GM21825 (cell line): ENCODE measurements around the gene PLEKHA6.

Experiments used
- ATAC-seq: cut with Tn5 transposase; IDR thresholded peaks from one replicate; pipeline ENCODE4 v1.9.1; 2021; ENCODE audit warnings: mild to moderate bottlenecking, moderate library complexity; ENCODE audit not compliant: unreplicated experiment

The PLEKHA6 gene

GRCh38 chr1:204382714-204383083 is 23.0 kb upstream of the PLEKHA6 start:
- ATAC-seq = no peak

- no peak for ATAC-seq
These were observed 20.6 kb upstream of the PLEKHA6 start for GRCh38 chr1:204380293-204380831.

- no peak for ATAC-seq
These were observed 18.3 kb upstream of the PLEKHA6 start for GRCh38 chr1:204377800-204378668.

GRCh38 chr1:204376919-204377799 is 17.4 kb upstream of the PLEKHA6 start:
- ATAC-seq = no peak

- no peak for ATAC-seq
These were observed 16.7 kb upstream of the PLEKHA6 start for GRCh38 chr1:204376465-204376864.

GRCh38 chr1:204373911-204374310 is 14.2 kb upstream of the PLEKHA6 start:
- ATAC-seq = no peak

- no peak for ATAC-seq
These were observed 10.4 kb upstream of the PLEKHA6 start for GRCh38 chr1:204370176-204370575.

GRCh38 chr1:204368996-204369726 is 9.4 kb upstream of the PLEKHA6 start:
- no peak for ATAC-seq

GRCh38 chr1:204367956-204368355 is 8.2 kb upstream of the PLEKHA6 start:
- ATAC-seq = no peak

- no peak for ATAC-seq
These were observed 7.6 kb upstream of the PLEKHA6 start for GRCh38 chr1:204367193-204367858.

GRCh38 chr1:204366759-204367158 is 7.0 kb upstream of the PLEKHA6 start:
- no peak for ATAC-seq

- no peak for ATAC-seq
These were observed 3.8 kb upstream of the PLEKHA6 start for GRCh38 chr1:204363335-204364114.

GRCh38 chr1:204362984-204363334 is 3.2 kb upstream of the PLEKHA6 start:
- no peak for ATAC-seq

- ATAC-seq = no peak
These were observed 2.1 kb upstream of the PLEKHA6 start for GRCh38 chr1:204361781-204362180.

- ATAC-seq = no peak
These were observed 1.6 kb upstream of the PLEKHA6 start for GRCh38 chr1:204361341-204361771.

GRCh38 chr1:204360314-204360713 is 585 bp upstream of the PLEKHA6 start:
- ATAC-seq = no peak

GRCh38 chr1:204359131-204359473 is 627 bp downstream of the PLEKHA6 start:
- ATAC-seq = no peak

GRCh38 chr1:204358605-204359004 is 1.1 kb downstream of the PLEKHA6 start:
- ATAC-seq = no peak

GRCh38 chr1:204357551-204358490 is 1.9 kb downstream of the PLEKHA6 start:
- no peak for ATAC-seq
